Renal cortex interstitium (tissue), 11 donors: ENCODE data around the gene TCHH. TPM values are rescaled to one million over a fixed set of nuclear protein-coding genes. Genes with fewer than 3 reads are reported as not detected.

Experiments used
- DNase-seq, 11 donors: peaks; one replicate each; pipeline ENCODE4 v3.0.0-alpha.2; 2013; ENCODE audit warnings: low read depth in 9 of 11, low spot score in 4 of 11; ENCODE audit errors: extremely low read depth in 1 of 11
- polyA plus RNA-seq, 3 donors: library from polyadenylated mRNA; unstranded; fragments of 120-200 nt; gene quantifications; one replicate each; pipeline ENCODE4 v1.2.1, GENCODE V29; 2013; ENCODE audit not compliant: insufficient read length in 3 of 3

Gene TCHH
- polyA plus RNA-seq, 3 donors, result 0.04 to 0.09 TPM; not detected in 1

- DNase-seq, result no peak
Measured at GRCh38 chr1:152078831-152079441, 36.3 kb downstream of the TCHH start.

- no peak for DNase-seq
Measured at GRCh38 chr1:152072311-152072710, 42.9 kb downstream of the TCHH start.

GRCh38 chr1:152071123-152071522 lies 44.1 kb downstream of the TCHH start:
- DNase-seq, result no peak

- no peak for DNase-seq
Measured at GRCh38 chr1:152067929-152068328, 47.3 kb downstream of the TCHH start.

- DNase-seq, result no peak
Measured at GRCh38 chr1:152067150-152067549, 48.1 kb downstream of the TCHH start.

GRCh38 chr1:152061952-152062351 lies 53.3 kb downstream of the TCHH start:
- DNase-seq, result no peak

Other genes starting within 250 kb of the TCHH start
- 10 to 100 TPM; 22.5 to 47.0 (median 28.7) TPM for gene THEM4, start 205.9 kb downstream of the TCHH start, polyA plus RNA-seq
- 100 to 1,000 TPM; 211 to 270 (median 220) TPM for gene S100A10, start 121.6 kb downstream of the TCHH start, polyA plus RNA-seq
- gene S100A11, start 78.4 kb downstream of the TCHH start, polyA plus RNA-seq, result 100 to 1,000 TPM; 221 to 251 (median 248) TPM
- not detected for gene TCHHL1, start 26.4 kb downstream of the TCHH start, polyA plus RNA-seq
- not detected for gene RPTN, start 43.8 kb upstream of the TCHH start, polyA plus RNA-seq
- 1 to 10 TPM in 2 of 3 donors, under 1 TPM in 1; 0.57 to 2.3 (median 1.5) TPM for gene HRNR, start 108.7 kb upstream of the TCHH start, polyA plus RNA-seq
- 1 to 10 TPM in 2 of 3 donors, under 1 TPM in 1; 0.81 to 1.9 (median 1.3) TPM for gene FLG, start 209.8 kb upstream of the TCHH start, polyA plus RNA-seq
- gene FLG2, start 244.6 kb upstream of the TCHH start, polyA plus RNA-seq, result under 1 TPM; 0.03 to 0.15 (median 0.09) TPM